ENCODE measurements around the gene UBXN11.

- TF ChIP-seq CTCF (IDR thresholded peaks at IDR 0.05) (no peak), POLR2A (IDR thresholded peaks at IDR 0.05) (no peak), POLR2AphosphoS5 (IDR thresholded peaks at IDR 0.05) (no peak)
Observed at GRCh38 chr1:26352338-26352679, 45.9 kb upstream of the UBXN11 start.
